Uterus (tissue), 2 donors: ENCODE measurements around the gene ZDHHC1.
A peak's percentile ranks its signal among the peaks of the same experiment; 100 is the strongest.

Source experiments
- CTCF ChIP-seq, 4 experiments: fragments of 200-600 bp in 2 of 4; fragments of 450-650 bp in 2 of 4; sonication (generic) in 2 of 4; IDR thresholded peaks; one replicate each; pipeline ENCODE4 v1.5.1; 2016 to 2019; ENCODE audit warnings: antibody characterized with exemption in 4 of 4, mild to moderate bottlenecking in 2 of 4, moderate library complexity in 1 of 4
- POLR2A ChIP-seq, 2 donors: fragments of 450-650 bp; IDR thresholded peaks; one replicate each; pipeline ENCODE4 v1.6.1; 2016; ENCODE audit warnings: antibody characterized with exemption in 2 of 2, mild to moderate bottlenecking in 1 of 2, moderate library complexity in 1 of 2

DNA sequence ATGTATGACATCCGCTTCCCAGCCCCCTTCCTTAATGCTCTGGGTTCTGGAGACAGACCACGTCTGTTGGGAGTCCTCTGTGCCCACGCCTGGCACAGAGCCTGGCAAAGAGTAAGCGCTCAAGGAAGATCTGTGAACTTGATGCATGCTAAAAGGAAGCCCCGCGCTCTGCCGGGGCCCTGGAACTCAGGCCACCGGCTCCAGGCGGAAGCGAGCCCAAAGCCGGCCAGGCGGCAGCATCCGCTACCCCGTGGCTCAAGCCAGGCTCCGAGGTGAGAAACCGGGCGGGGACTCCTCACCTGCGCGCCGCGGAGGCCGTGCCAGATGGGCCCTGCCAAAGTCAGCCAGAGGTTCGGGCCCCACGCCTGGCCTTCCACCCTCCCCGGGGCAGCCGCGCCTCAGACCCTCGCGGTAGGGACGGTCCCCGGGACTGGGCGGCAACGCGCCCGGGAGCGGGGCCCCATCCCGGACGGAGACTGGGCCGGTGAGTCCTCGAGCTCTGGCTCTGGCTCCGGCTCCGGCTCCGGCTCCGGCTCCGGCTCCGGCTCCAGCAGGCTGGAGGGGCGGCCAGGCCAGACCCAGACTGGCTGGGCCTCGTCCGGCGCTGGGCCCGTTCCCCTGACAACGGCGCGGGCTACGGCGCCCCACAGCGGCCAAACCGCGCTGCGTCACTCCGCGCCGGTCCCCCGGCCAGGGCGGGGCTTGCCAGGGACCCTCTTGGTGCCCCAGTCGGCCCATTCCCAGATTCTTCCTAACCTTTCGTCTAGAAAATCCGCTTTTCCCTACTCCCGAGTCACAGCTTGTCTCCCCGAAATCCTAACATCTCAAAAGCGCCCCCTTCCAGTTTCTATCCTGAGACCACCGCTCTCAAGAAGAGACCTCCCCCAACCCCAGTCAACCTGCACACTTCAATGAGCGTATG lies at the start of gene ZDHHC1:
- TF ChIP-seq CTCF (IDR thresholded peaks at IDR 0.05) (peak; percentile 39 to 78 (median 64)), POLR2A (IDR thresholded peaks at IDR 0.05) (peak in 1 of 2 donors; percentile 78)
